ENCODE data around the gene FOXI2. TPM values are rescaled to one million over a fixed set of nuclear protein-coding genes. Genes with fewer than 3 reads are reported as not detected.

Gene FOXI2
- total RNA-seq, 1 experiment from 2014 or later = not detected

DNA sequence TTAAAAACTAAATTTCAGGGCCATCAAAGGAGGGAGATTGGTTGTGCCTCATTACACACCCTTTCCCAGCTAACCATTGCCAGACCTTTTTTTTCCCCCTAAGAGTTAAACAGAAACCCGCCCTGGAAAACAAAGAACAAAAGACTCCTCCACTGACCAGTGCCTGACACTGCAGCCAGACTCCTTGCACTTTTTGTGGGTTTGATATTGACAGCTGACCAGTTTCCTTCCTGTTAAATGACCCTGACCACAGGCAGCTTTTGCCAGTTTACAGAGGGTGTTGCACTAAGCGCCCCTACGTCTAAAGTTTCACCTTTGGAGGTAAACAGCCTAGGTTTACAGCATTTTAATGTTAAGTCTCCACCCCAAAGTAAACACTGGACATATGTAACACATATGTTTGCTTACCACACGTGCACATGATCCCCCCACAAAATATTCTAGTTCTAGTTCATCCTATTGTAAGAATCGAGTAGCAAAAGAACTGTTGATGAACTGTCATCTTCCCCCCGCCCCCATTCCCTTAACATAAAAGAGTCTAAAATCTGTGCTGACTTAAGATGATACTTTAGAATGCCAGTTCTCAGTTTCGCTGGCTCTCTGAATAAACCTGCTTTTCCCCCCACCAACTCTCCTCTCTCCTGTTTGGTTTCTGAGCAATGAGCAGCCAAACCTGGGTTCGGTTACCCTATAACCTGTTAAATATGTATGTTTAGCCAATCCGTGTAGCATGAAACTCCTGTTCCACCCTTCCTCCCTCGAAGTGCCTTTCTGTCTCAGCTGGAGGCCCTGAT lies 38.0 kb downstream of the FOXI2 start:
- Mint-ChIP-seq H3K27me3 (ENCODE audit: insufficient read depth, unreplicated experiment) (no peaks in the 10 kb centered on the region), H3K9me3 (ENCODE audit: unreplicated experiment) (no peaks in the 10 kb centered on the region), H3K4me3 (ENCODE audit: unreplicated experiment) (no peak overlapping the region), H3K4me1 (ENCODE audit: insufficient read depth, unreplicated experiment) (no peaks in the 10 kb centered on the region), H3K27ac (ENCODE audit: low read depth, unreplicated experiment) (no peak overlapping the region), H3K36me3 (ENCODE audit: insufficient read depth, unreplicated experiment) (no peaks in the 10 kb centered on the region)
- TF ChIP-seq, protein P1, sequence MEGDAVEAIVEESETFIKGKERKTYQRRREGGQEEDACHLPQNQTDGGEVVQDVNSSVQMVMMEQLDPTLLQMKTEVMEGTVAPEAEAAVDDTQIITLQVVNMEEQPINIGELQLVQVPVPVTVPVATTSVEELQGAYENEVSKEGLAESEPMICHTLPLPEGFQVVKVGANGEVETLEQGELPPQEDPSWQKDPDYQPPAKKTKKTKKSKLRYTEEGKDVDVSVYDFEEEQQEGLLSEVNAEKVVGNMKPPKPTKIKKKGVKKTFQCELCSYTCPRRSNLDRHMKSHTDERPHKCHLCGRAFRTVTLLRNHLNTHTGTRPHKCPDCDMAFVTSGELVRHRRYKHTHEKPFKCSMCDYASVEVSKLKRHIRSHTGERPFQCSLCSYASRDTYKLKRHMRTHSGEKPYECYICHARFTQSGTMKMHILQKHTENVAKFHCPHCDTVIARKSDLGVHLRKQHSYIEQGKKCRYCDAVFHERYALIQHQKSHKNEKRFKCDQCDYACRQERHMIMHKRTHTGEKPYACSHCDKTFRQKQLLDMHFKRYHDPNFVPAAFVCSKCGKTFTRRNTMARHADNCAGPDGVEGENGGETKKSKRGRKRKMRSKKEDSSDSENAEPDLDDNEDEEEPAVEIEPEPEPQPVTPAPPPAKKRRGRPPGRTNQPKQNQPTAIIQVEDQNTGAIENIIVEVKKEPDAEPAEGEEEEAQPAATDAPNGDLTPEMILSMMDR (IDR thresholded peaks at IDR 0.05; ENCODE audit: unreplicated experiment) = no peak
- DNase-seq (ENCODE audit: unreplicated experiment) = no peak
- CTCF ChIA-PET = interaction anchor here (1.8 kb wide), 1 partner anchor 59 kb away, joined by 5 read pairs; no protein-coding TSS in a partner anchor
- POLR2A ChIA-PET = no interaction called here
- BruUV-seq (replicated peaks) = no TSS peak
- intact Hi-C loops (cut with micrococcal nuclease) = no loop called here

DNA sequence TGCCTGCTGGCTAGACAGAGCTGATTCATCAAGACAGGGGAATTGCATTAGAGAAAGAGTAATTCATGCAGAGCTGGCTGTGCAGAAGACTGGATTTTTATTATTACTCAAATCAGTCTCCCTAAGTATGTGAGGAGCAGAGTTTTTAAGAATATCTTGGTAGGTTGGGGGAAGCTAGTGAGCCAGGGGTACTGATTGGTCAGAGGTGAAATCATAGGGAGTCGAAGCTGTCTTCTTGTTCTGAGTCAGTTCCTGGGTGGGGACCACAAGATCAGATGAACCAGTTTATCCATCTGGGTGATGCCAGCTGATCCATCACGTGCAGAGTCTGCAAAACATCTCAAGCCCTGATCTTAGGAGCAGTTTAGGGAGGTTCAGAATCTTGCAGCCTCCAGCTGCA lies 39.8 kb downstream of the FOXI2 start:
- intact Hi-C loops (cut with micrococcal nuclease) = no loop called here
- no peaks in the 10 kb centered on the region for H3K27me3 Mint-ChIP-seq (ENCODE audit: insufficient read depth, unreplicated experiment)
- CTCF ChIA-PET = interaction anchor here (1.1 kb wide), 1 partner anchor 78 kb away, joined by 3 read pairs; no protein-coding TSS in a partner anchor
- POLR2A ChIA-PET = no interaction called here
- no TSS peak for BruUV-seq (replicated peaks)
- DNase-seq (ENCODE audit: unreplicated experiment) = no peak
- H3K9me3 Mint-ChIP-seq (ENCODE audit: unreplicated experiment) = no peaks in the 10 kb centered on the region
- no peak overlapping the region for H3K4me3 Mint-ChIP-seq (ENCODE audit: unreplicated experiment)
- H3K27ac Mint-ChIP-seq (ENCODE audit: low read depth, unreplicated experiment) = no peak overlapping the region
- no peaks in the 10 kb centered on the region for H3K4me1 Mint-ChIP-seq (ENCODE audit: insufficient read depth, unreplicated experiment)
- TF ChIP-seq, protein P1 (IDR thresholded peaks at IDR 0.05; ENCODE audit: unreplicated experiment) = no peak
- H3K36me3 Mint-ChIP-seq (ENCODE audit: insufficient read depth, unreplicated experiment) = no peaks in the 10 kb centered on the region

DNA sequence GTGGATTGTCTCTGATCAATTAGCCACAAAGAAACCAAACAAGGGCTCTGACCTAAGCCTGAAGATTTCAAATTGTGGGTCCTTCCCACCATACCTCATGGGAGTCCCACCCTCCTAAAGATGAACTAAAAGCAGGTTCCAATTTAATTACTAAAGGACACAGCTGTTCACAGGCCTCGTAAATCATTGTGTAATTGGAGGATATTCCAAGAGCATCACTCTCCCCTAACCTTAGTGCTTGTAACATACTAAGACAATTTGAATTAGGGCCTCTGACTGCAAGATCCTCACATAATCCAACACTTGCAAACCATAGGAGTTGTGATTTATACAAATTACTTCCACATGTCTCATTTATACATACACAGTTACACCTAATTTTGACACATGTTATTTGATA lies 44.4 kb downstream of the FOXI2 start:
- intact Hi-C loops (cut with micrococcal nuclease) = no loop called here
- TF ChIP-seq, protein P1 (IDR thresholded peaks at IDR 0.05; ENCODE audit: unreplicated experiment) = no peak
- Mint-ChIP-seq H3K36me3 (ENCODE audit: insufficient read depth, unreplicated experiment) (no peaks in the 10 kb centered on the region), H3K27ac (ENCODE audit: low read depth, unreplicated experiment) (no peak overlapping the region), H3K4me3 (ENCODE audit: unreplicated experiment) (no peak overlapping the region), H3K27me3 (ENCODE audit: insufficient read depth, unreplicated experiment) (peaks cover 14% of the 10 kb centered on the region), H3K9me3 (ENCODE audit: unreplicated experiment) (no peaks in the 10 kb centered on the region), H3K4me1 (ENCODE audit: insufficient read depth, unreplicated experiment) (no peaks in the 10 kb centered on the region)
- ChIA-PET CTCF (interaction anchor here (1.0 kb wide), 1 partner anchor 16 kb away, joined by 3 read pairs; no protein-coding TSS in a partner anchor), POLR2A (no interaction called here)
- DNase-seq (ENCODE audit: unreplicated experiment) = no peak
- BruUV-seq (replicated peaks) = no TSS peak

DNA sequence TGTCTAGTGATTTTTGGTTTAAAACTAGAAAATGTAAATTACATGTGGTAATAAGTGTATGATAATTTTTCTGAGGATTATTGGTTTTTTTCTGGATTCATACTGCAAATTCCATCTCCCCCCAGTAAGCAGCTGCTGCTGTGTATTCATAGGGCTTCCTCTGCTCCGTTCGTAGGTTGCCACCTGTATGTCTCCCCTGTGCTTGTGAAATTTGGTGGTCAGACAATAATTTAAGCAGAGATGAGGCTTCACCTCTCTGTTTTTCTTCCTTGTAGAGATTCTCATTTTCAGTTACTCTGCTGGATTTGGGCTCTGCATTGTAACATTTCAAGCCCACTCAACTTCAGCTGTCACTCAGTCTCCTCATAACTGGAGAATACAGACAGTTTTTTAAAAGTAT lies 50.9 kb downstream of the FOXI2 start:
- Mint-ChIP-seq H3K36me3 (ENCODE audit: insufficient read depth, unreplicated experiment) (no peaks in the 10 kb centered on the region), H3K4me3 (ENCODE audit: unreplicated experiment) (no peak overlapping the region), H3K9me3 (ENCODE audit: unreplicated experiment) (peaks cover 7% of the 10 kb centered on the region), H3K27ac (ENCODE audit: low read depth, unreplicated experiment) (no peak overlapping the region), H3K4me1 (ENCODE audit: insufficient read depth, unreplicated experiment) (no peaks in the 10 kb centered on the region), H3K27me3 (ENCODE audit: insufficient read depth, unreplicated experiment) (peaks cover 36% of the 10 kb centered on the region)
- ChIA-PET CTCF (interaction anchor here (0.8 kb wide), 1 partner anchor 92 kb away, joined by 4 read pairs; no protein-coding TSS in a partner anchor), POLR2A (no interaction called here)
- intact Hi-C loops (cut with micrococcal nuclease) = no loop called here
- DNase-seq (ENCODE audit: unreplicated experiment) = no peak
- TF ChIP-seq, protein P1 (IDR thresholded peaks at IDR 0.05; ENCODE audit: unreplicated experiment) = no peak
- no TSS peak for BruUV-seq (replicated peaks)

Data from MCF 10A (cell line).